ENCODE results near the gene EFCAB12.

Gene EFCAB12

GRCh38 chr3:129453732-129454131 lies 25.3 kb upstream of the EFCAB12 start:
- TF ChIP-seq CTCF (IDR thresholded peaks at IDR 0.05; ENCODE audit: low read depth, low read length, missing control alignments): no peak
- in situ Hi-C loops (cut with HindIII; ENCODE audit: low pct_ligation_motif_present, low sequenced_read_pairs): no loop called here
- Histone ChIP-seq H3K27me3 (replicated peaks) (no peaks in the 10 kb centered on the region), H3K4me3 (ENCODE audit: low read depth, low read length) (no peak overlapping the region), H3K27ac (no peak overlapping the region), H3K36me3 (replicated peaks) (no peaks in the 10 kb centered on the region)
- DNase-seq: peak; percentile 47

- Histone ChIP-seq H3K27ac (no peak overlapping the region), H3K27me3 (replicated peaks) (no peaks in the 10 kb centered on the region), H3K36me3 (replicated peaks) (no peaks in the 10 kb centered on the region), H3K4me3 (ENCODE audit: low read depth, low read length) (no peak overlapping the region)
- TF ChIP-seq CTCF (IDR thresholded peaks at IDR 0.05; ENCODE audit: low read depth, low read length, missing control alignments): no peak
- in situ Hi-C loops (cut with HindIII; ENCODE audit: low pct_ligation_motif_present, low sequenced_read_pairs): no loop called here
- no peak for DNase-seq
Measured at GRCh38 chr3:129449279-129450115, 21.1 kb upstream of the EFCAB12 start.

- no peak for TF ChIP-seq CTCF (IDR thresholded peaks at IDR 0.05; ENCODE audit: low read depth, low read length, missing control alignments)
- no peaks in the 10 kb centered on the region for H3K27me3 ChIP-seq (replicated peaks)
- H3K27ac ChIP-seq: no peak overlapping the region
- no peak for DNase-seq
- in situ Hi-C loops (cut with HindIII; ENCODE audit: low pct_ligation_motif_present, low sequenced_read_pairs): no loop called here
- H3K36me3 ChIP-seq (replicated peaks): no peaks in the 10 kb centered on the region
- H3K4me3 ChIP-seq (ENCODE audit: low read depth, low read length): no peak overlapping the region
Measured at GRCh38 chr3:129448186-129448895, 19.9 kb upstream of the EFCAB12 start.

GRCh38 chr3:129446926-129447325 lies 18.5 kb upstream of the EFCAB12 start:
- no peak overlapping the region for H3K27ac ChIP-seq
- H3K27me3 ChIP-seq (replicated peaks): no peaks in the 10 kb centered on the region
- in situ Hi-C loops (cut with HindIII; ENCODE audit: low pct_ligation_motif_present, low sequenced_read_pairs): no loop called here

DNA sequence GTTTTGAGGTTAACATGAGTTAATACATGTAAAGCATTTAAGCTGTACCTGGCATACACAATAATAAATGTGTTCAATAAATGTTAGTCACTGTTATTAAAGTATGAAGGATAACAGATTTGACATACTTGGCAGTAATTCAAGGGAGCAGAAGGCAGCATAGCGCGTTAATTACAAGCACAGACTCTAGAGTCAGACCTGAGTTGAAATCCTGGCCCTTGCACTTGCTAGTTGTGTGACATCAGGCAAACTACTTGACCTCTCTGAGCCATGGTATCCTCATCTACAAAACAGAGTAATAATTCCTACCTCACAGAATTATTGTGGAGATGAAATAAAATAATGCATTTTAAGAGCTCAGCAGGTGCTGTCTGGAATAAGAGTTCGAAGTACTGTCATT lies 17.0 kb upstream of the EFCAB12 start:
- no peak for DNase-seq
- no peak for TF ChIP-seq CTCF (IDR thresholded peaks at IDR 0.05; ENCODE audit: low read depth, low read length, missing control alignments)
- H3K36me3 ChIP-seq (replicated peaks): no peaks in the 10 kb centered on the region
- H3K27me3 ChIP-seq (replicated peaks): no peaks in the 10 kb centered on the region
- H3K4me3 ChIP-seq (ENCODE audit: low read depth, low read length): no peak overlapping the region
- no peak overlapping the region for H3K27ac ChIP-seq
- in situ Hi-C loops (cut with HindIII; ENCODE audit: low pct_ligation_motif_present, low sequenced_read_pairs): no loop called here

More at GRCh38 chr3:129446926-129447325, 18.5 kb upstream of the EFCAB12 start:
- no peaks in the 10 kb centered on the region for H3K36me3 ChIP-seq (replicated peaks)
- no peak overlapping the region for H3K4me3 ChIP-seq (ENCODE audit: low read depth, low read length)
- no peak for TF ChIP-seq CTCF (IDR thresholded peaks at IDR 0.05; ENCODE audit: low read depth, low read length, missing control alignments)
- DNase-seq: no peak

Data from brain microvascular endothelial cell (primary cell).